Activated T-helper 2 cell treated with anti-CD3 and anti-CD28 coated beads, Interferon-gamma antibody, Interleukin-2, Interleukin-4, amounts not matched to agents 10 μg/mL and 5 μg/mL and 100 μg/mL, durations not matched to agents 14 hours and 24 hours and 36 hours (primary cell): ENCODE measurements around the gene MRPL41. TPM values are rescaled to one million over a fixed set of nuclear protein-coding genes. Genes with fewer than 3 reads are reported as not detected.

Experiments
- total RNA-seq: library from RNA; stranded (reverse); gene quantifications from 2 replicates; pipeline ENCODE4 v1.2.3, GENCODE V29; 2022

MRPL41 gene
- total RNA-seq, 1 donor from 2014 or later, result 43.2 TPM

Other genes with a start within 250 kb of the MRPL41 start
- 9.3 and 11.2 TPM in 2 replicates for gene NRARP, start 249.6 kb upstream of the MRPL41 start, total RNA-seq
- gene EXD3, start 128.7 kb upstream of the MRPL41 start, total RNA-seq, result 6.8 and 8.0 TPM in 2 replicates
- gene NOXA1, start 128.5 kb upstream of the MRPL41 start, total RNA-seq, result 0.39 and 0.46 TPM in 2 replicates
- gene ENTPD8, start 110.5 kb upstream of the MRPL41 start, total RNA-seq, result not detected in 2 replicates
- gene NSMF, start 92.5 kb upstream of the MRPL41 start, total RNA-seq, result 56.1 and 57.6 TPM in 2 replicates
- gene PNPLA7, start 1.5 kb upstream of the MRPL41 start, total RNA-seq, result 1.6 TPM in 2 replicates
- gene DPH7, start 27.0 kb downstream of the MRPL41 start, total RNA-seq, result 43.2 and 46.2 TPM in 2 replicates
- 72.4 and 74.4 TPM in 2 replicates for gene ZMYND19, start 38.6 kb downstream of the MRPL41 start, total RNA-seq
- 71.1 and 73.1 TPM in 2 replicates for gene ARRDC1, start 53.8 kb downstream of the MRPL41 start, total RNA-seq
- gene EHMT1, start 67.1 kb downstream of the MRPL41 start, total RNA-seq, result 96.5 and 103 TPM in 2 replicates